Measurements from ENCODE around the gene KCNQ5. TPM values are rescaled to one million over a fixed set of nuclear protein-coding genes. Genes with fewer than 3 reads are reported as not detected.

KCNQ5 gene
- total and polyA plus RNA-seq, 5 experiments from 2014 or later = 2.3 to 10.7 (median 4.8) TPM

- POLR2A ChIA-PET = no interaction called here
- ATAC-seq = peak in 1 of 2 donors; percentile 51
- Mint-ChIP-seq H3K27me3 (no peaks in the 10 kb centered on the region), H3K9me3 (no peaks in the 10 kb centered on the region), H3K4me3 (no peak overlapping the region), H3K36me3 (peaks cover 4 to 19% (median 8%) of the 10 kb centered on the region in 3 donors), H3K27ac (no peak overlapping the region), H3K4me1 (peaks cover 20 to 39% (median 26%) of the 10 kb centered on the region in 4 donors)
- DNase-seq = no peak
Measured at GRCh38 chr6:72643214-72643613, 21.4 kb downstream of the KCNQ5 start.

DNA sequence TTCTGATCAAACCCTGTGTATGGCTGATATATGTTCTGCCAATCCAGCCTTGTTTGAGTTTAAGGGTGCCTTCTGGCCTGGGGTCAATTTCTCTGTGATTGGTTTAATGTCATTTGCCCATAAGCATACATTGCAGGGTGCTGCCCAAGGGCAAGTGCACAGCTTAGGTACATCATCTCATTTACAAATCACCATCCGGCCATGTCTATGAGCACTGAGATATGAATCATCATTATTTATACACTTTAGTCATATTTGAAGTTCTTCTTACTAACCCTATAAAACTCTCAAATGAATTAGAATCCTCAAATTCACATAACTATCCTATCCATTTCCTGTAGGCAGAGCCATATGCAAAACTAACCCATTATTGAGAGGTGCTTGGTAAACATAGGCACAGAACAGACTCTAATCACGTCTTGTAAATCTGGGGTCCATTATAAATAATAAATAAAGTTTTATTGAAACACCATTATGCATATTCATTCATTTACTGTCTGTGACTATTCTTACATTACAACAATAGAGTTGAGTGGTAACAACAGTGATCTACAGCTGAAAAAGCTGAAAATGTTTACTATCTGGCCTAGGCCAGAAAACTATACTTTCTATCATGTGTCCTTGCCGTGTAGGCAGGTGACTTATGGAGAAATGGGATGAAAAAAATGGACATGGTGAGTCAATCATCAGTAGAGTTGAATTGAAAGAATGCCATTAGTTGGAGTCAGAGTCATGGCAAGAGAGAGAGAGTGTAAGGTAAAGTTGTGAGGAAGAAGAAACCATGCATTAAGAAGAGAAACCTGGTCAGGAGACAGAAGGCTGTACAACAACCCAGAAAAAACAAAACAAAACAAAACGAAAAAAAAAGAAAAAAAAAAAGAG lies 25.0 kb downstream of the KCNQ5 start:
- ATAC-seq (no peak), DNase-seq (no peak)
- Mint-ChIP-seq H3K9me3 (no peaks in the 10 kb centered on the region), H3K4me1 (peaks cover 15 to 38% (median 25%) of the 10 kb centered on the region in 4 donors), H3K27me3 (no peaks in the 10 kb centered on the region), H3K4me3 (no peak overlapping the region), H3K36me3 (peaks cover 4 to 10% (median 8%) of the 10 kb centered on the region in 3 donors), H3K27ac (no peak overlapping the region)
- POLR2A ChIA-PET = no interaction called here

DNA sequence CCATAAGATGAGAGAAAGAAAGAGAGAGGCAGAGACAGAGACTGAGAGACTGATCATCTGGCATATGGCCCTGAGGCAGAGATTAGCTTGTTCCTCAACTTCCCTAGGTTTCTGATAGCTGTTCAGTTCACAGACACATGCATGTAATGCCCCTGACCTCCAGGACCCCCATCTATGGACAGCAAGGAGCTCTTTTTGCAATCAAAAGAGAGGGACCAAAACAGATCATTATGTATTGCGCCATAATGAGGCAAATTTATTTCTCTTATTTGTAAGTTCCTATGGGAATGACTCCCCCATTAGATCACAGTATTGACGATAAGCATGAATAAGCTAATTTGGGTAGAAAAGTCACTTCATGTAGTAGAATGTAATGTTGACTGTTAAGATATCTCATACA lies 25.6 kb downstream of the KCNQ5 start:
- Mint-ChIP-seq H3K27ac (no peak overlapping the region), H3K36me3 (peaks cover 4 to 10% (median 8%) of the 10 kb centered on the region in 3 donors), H3K27me3 (no peaks in the 10 kb centered on the region), H3K4me1 (peaks cover 15 to 37% (median 27%) of the 10 kb centered on the region in 4 donors), H3K4me3 (no peak overlapping the region), H3K9me3 (no peaks in the 10 kb centered on the region)
- DNase-seq = no peak
- POLR2A ChIA-PET = no interaction called here
- ATAC-seq = no peak

GRCh38 chr6:72649032-72649984 lies 27.4 kb downstream of the KCNQ5 start:
- Mint-ChIP-seq H3K4me1 (peaks cover 14 to 33% (median 21%) of the 10 kb centered on the region in 4 donors), H3K9me3 (no peaks in the 10 kb centered on the region), H3K36me3 (peaks cover 4 to 10% (median 8%) of the 10 kb centered on the region in 3 donors), H3K4me3 (no peak overlapping the region), H3K27me3 (no peaks in the 10 kb centered on the region), H3K27ac (no peak overlapping the region)
- no peak for ATAC-seq
- POLR2A ChIA-PET = no interaction called here
- no peak for DNase-seq

GRCh38 chr6:72650081-72650745 lies 28.3 kb downstream of the KCNQ5 start:
- Mint-ChIP-seq H3K36me3 (peaks cover 4 to 8% (median 5%) of the 10 kb centered on the region in 3 donors), H3K27me3 (no peaks in the 10 kb centered on the region), H3K4me1 (peaks cover 12 to 34% (median 18%) of the 10 kb centered on the region in 4 donors), H3K4me3 (no peak overlapping the region), H3K27ac (peak overlapping the region in 1 of 10 donors; percentile 4), H3K9me3 (no peaks in the 10 kb centered on the region)
- ATAC-seq = no peak
- POLR2A ChIA-PET = no interaction called here
- no peak for DNase-seq

DNA sequence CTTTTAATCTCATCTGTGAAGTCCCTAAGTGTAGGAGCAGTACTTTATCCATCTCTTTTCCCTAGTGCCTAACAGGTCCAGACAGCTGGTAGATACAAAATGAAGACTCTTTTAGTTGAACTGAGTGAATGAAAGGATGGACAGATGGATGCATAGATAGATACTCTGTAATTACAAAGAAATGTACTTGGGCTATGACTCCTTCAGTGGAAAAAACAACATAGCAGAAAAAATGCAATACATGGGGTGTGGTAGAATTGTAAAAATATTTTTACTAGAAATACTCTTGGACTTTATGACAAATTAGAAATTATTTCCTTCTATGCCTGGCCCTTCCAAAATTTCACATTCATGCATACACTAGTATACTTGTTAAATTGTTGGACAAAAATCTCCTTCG lies 29.3 kb downstream of the KCNQ5 start:
- no peak for DNase-seq
- POLR2A ChIA-PET = no interaction called here
- no peaks in the 10 kb centered on the region for H3K9me3 Mint-ChIP-seq
- no peak overlapping the region for H3K27ac Mint-ChIP-seq
- H3K36me3 Mint-ChIP-seq = peaks cover 4 to 8% (median 7%) of the 10 kb centered on the region in 3 donors
- H3K4me1 Mint-ChIP-seq = peaks cover 12 to 30% (median 18%) of the 10 kb centered on the region in 4 donors
- H3K27me3 Mint-ChIP-seq = no peaks in the 10 kb centered on the region
- H3K4me3 Mint-ChIP-seq = no peak overlapping the region
- no peak for ATAC-seq

- H3K27me3 Mint-ChIP-seq = no peaks in the 10 kb centered on the region
- no peaks in the 10 kb centered on the region for H3K9me3 Mint-ChIP-seq
- no peak overlapping the region for H3K4me3 Mint-ChIP-seq
- ATAC-seq = no peak
- no peak for DNase-seq
- POLR2A ChIA-PET = no interaction called here
- peaks cover under 1 to 7% (median 5%) of the 10 kb centered on the region in 3 donors for H3K36me3 Mint-ChIP-seq
- H3K4me1 Mint-ChIP-seq = peaks cover 7 to 30% (median 15%) of the 10 kb centered on the region in 4 donors
- H3K27ac Mint-ChIP-seq = peak overlapping the region in 1 of 10 donors; percentile 50
Measured at GRCh38 chr6:72651967-72652956, 30.4 kb downstream of the KCNQ5 start.

DNA sequence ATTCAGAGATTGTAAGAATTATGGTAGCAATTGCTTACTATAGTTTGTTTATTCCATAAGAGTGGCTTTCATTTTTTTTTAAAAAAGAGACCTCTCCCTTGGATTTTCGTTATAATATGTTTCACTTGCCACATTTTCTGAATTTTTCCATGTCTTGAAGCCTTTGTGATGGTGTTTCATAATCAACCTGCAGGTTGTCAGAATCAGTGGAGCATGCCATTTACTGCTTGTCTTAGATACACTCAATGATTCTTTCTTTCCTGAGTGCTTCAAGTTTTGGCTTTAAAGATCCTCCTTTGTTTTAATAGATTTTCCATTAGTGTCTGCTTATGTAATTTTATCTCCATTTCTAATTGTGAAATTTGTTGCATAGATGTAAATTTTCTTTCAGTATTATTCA lies 31.2 kb downstream of the KCNQ5 start:
- H3K36me3 Mint-ChIP-seq = peaks cover 0 to 6% (median 2%) of the 10 kb centered on the region in 3 donors
- H3K9me3 Mint-ChIP-seq = no peaks in the 10 kb centered on the region
- no peak overlapping the region for H3K27ac Mint-ChIP-seq
- ATAC-seq = no peak
- DNase-seq = no peak
- H3K4me1 Mint-ChIP-seq = peaks cover 6 to 30% (median 15%) of the 10 kb centered on the region in 4 donors
- H3K4me3 Mint-ChIP-seq = no peak overlapping the region
- H3K27me3 Mint-ChIP-seq = no peaks in the 10 kb centered on the region
- POLR2A ChIA-PET = no interaction called here

DNA sequence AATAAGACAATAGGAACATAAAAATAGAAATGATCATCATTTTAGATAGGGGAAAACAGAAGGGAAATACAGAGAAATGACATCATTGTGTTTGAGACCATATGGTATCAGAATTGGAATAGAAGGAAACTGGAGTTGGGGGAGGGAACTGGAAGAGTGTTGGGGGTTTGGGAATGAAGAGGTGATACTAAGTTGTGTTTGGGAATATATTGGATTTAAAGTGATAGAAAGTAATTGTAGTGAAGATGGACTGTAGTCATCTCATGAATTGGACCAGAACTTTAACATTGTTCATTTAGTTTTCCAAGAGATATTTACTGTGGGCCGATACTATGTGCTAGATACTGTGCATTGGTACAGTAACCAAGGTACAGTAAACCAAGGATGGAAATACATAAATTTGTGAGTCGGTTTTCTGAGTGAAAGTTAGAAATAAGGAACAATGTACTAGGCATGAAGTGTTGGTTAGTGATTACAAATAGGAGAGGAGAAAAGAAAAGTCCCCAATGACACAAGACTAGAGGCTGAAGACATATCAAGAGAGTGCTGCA lies 32.3 kb downstream of the KCNQ5 start:
- DNase-seq (no peak), ATAC-seq (no peak)
- Mint-ChIP-seq H3K4me1 (peaks cover 6 to 25% (median 14%) of the 10 kb centered on the region in 4 donors), H3K27me3 (no peaks in the 10 kb centered on the region), H3K9me3 (no peaks in the 10 kb centered on the region), H3K4me3 (no peak overlapping the region), H3K27ac (peak overlapping the region in 1 of 10 donors; percentile 23), H3K36me3 (peaks cover 0 to 5% (median 2%) of the 10 kb centered on the region in 3 donors)
- POLR2A ChIA-PET = no interaction called here

DNA sequence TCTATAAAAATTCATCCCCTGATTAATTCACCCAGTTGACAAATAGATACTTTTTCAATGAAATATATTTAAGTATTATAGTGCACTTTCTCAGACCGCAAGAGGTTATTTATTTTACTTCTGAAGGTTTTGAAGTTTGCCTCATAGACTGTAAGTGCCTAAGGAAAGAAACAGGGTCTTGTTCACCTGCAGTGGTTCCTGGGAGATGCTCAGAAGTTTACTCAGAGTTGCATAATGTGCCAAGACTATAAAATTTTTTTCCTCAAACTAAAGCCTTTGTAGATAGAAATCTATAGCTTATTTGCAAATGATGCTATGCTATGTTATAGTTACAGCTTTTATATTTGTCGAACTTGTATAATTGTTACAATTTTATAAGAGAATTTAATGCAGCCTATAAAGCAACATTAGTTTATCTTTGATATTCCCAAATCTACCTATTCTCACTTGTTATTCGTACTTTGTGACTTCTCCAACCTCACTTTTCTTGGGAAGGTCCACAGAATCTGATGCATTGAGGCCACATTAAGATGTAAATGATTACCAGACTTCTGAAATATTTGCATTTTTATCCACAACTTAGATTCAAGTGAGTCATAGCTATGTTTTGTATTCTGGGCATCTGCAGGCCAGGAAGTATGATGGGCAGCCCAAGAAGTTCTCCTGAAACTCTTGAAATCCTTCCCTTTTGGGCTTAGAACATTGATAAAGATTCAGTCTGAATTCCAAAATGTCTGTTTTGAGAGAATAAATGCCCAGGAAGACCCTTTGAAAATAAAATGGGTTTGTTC lies 35.7 kb downstream of the KCNQ5 start:
- POLR2A ChIA-PET = no interaction called here
- peaks cover 0 to 5% (median 3%) of the 10 kb centered on the region in 3 donors for H3K36me3 Mint-ChIP-seq

DNA sequence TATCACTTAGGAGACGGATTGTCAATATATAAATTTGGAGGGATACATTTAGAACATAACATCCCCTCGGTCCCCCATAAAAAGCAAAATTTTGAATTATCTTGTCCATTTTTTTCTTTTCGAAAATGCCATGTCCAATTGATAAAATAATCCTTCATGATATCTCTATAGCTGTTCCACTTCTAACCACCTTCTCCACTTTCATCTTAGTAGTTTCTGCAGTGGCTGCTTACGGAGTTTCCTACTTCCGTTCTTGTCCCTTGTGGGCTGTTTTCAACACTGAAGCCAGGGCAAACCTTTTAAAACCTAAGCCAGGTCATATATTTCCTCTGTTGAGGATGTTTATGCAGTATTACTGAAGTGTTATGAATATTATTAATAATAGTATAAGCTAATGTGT lies 37.9 kb downstream of the KCNQ5 start:
- no peak for ATAC-seq
- no peak for DNase-seq
- H3K9me3 Mint-ChIP-seq = no peaks in the 10 kb centered on the region
- H3K36me3 Mint-ChIP-seq = peaks cover 0 to 5% (median 3%) of the 10 kb centered on the region in 3 donors
- no peak overlapping the region for H3K27ac Mint-ChIP-seq
- peaks cover 0 to 7% (median 2%) of the 10 kb centered on the region in 4 donors for H3K4me1 Mint-ChIP-seq
- no peaks in the 10 kb centered on the region for H3K27me3 Mint-ChIP-seq
- no peak overlapping the region for H3K4me3 Mint-ChIP-seq
- POLR2A ChIA-PET = no interaction called here

More for the DNA sequence above, 35.7 kb downstream of the KCNQ5 start:
- Mint-ChIP-seq H3K27ac (no peak overlapping the region), H3K4me3 (no peak overlapping the region), H3K9me3 (no peaks in the 10 kb centered on the region), H3K27me3 (no peaks in the 10 kb centered on the region), H3K4me1 (peaks cover under 1 to 8% (median 8%) of the 10 kb centered on the region in 4 donors)
- ATAC-seq (no peak), DNase-seq (no peak)
